Caco-2 (cell line): ENCODE data around the gene GPALPP1. TPM values are rescaled to one million over a fixed set of nuclear protein-coding genes. Genes with fewer than 3 reads are reported as not detected.

ENCODE experiments used
- BruUV-seq: library from RNA; stranded (reverse); fragments of 400-500 nt; replicated peaks from 2 replicates; lab custom pipeline; 2021; lab: Mats Ljungman, UMichigan
- CTCF ChIA-PET: fragments of 300-600 bp; sonication (Branson Sonifier 250); formaldehyde crosslinking; loops from one replicate; lab custom pipeline; 2022; ENCODE audit warnings: antibody characterized with exemption; lab: Charles Lee
- POLR2A ChIA-PET: fragments of 300-600 bp; sonication (Branson Sonifier 250); formaldehyde crosslinking; loops from one replicate; lab custom pipeline; 2022; ENCODE audit warnings: antibody characterized with exemption; lab: Charles Lee
- DNase-seq, 2 experiments: peaks; one replicate each; pipeline versions ENCODE4 v3.0.0 to v3.0.0-alpha.2; 2020 to 2022
- H3K27me3 ChIP-seq: replicated peaks from 2 replicates; pipeline ENCODE4 v1.6.0; 2011; ENCODE audit warnings: low read length; ENCODE audit not compliant: control insufficient read depth, insufficient read depth
- H3K36me3 ChIP-seq: 2 replicates; pipeline ENCODE4 v1.5.1; 2011; ENCODE audit warnings: low read length; ENCODE audit not compliant: control insufficient read depth, insufficient read depth
- H3K4me1 ChIP-seq: fragments of 250-450 bp; sonication (Bioruptor Pico); 2 replicates; pipeline ENCODE4 v1.5.1; 2020; ENCODE audit warnings: mild to moderate bottlenecking
- H3K4me3 ChIP-seq: 2 replicates; pipeline ENCODE4 v1.5.1; 2011; ENCODE audit warnings: low read depth, mild to moderate bottlenecking, control low read depth, low read length
- H3K9me3 ChIP-seq: fragments of 250-450 bp; sonication (Bioruptor Pico); 2 replicates; pipeline ENCODE4 v1.5.1; 2020; ENCODE audit warnings: mild to moderate bottlenecking, moderate library complexity
- H3K27ac Mint-ChIP-seq: one replicate; pipeline ENCODE4 v1.8.0; 2022; ENCODE audit warnings: mixed read lengths; ENCODE audit not compliant: unreplicated experiment
- H3K27me3 Mint-ChIP-seq: one replicate; pipeline ENCODE4 v1.8.0; 2022; ENCODE audit warnings: mixed read lengths; ENCODE audit not compliant: insufficient read depth, unreplicated experiment
- H3K36me3 Mint-ChIP-seq: one replicate; pipeline ENCODE4 v1.8.0; 2022; ENCODE audit warnings: mild to moderate bottlenecking, mixed read lengths; ENCODE audit not compliant: insufficient read depth, unreplicated experiment
- H3K4me1 Mint-ChIP-seq: one replicate; pipeline ENCODE4 v1.8.0; 2022; ENCODE audit warnings: low read depth, mixed read lengths; ENCODE audit not compliant: unreplicated experiment
- H3K4me3 Mint-ChIP-seq: one replicate; pipeline ENCODE4 v1.8.0; 2022; ENCODE audit warnings: mild to moderate bottlenecking, moderate library complexity, mixed read lengths; ENCODE audit not compliant: unreplicated experiment
- H3K9me3 Mint-ChIP-seq: one replicate; pipeline ENCODE4 v1.8.0; 2022; ENCODE audit warnings: mixed read lengths; ENCODE audit not compliant: unreplicated experiment
- intact Hi-C: fragments of 100-400 bp; cut with micrococcal nuclease; formaldehyde crosslinking; loops from one replicate; pipeline ENCODE4 v1.10.0; 2022; ENCODE audit not compliant: unreplicated experiment
- total RNA-seq: library from RNA; stranded (reverse); gene quantifications from 2 replicates; pipeline ENCODE4 v1.2.3, GENCODE V29; 2022
- TF ChIP-seq, protein P1 (sequence below), 2 experiments: fragments of 200-600 bp in 1 of 2; IDR thresholded peaks; 1 replicate in 1 of 2; 2 replicates in 1 of 2; pipeline versions ENCODE4 v1.5.1 to v1.8.0; 2011 to 2022; ENCODE audit warnings: antibody characterized with exemption in 1 of 2, control low read depth in 1 of 2, inconsistent platforms in 1 of 2, low read depth in 1 of 2, low read length in 1 of 2, mild to moderate bottlenecking in 1 of 2, moderate library complexity in 1 of 2; ENCODE audit not compliant: insufficient read depth in 1 of 2, severe bottlenecking in 1 of 2, unreplicated experiment in 1 of 2

GPALPP1 gene
- total RNA-seq, 1 experiment from 2014 or later = 36.2 TPM

DNA sequence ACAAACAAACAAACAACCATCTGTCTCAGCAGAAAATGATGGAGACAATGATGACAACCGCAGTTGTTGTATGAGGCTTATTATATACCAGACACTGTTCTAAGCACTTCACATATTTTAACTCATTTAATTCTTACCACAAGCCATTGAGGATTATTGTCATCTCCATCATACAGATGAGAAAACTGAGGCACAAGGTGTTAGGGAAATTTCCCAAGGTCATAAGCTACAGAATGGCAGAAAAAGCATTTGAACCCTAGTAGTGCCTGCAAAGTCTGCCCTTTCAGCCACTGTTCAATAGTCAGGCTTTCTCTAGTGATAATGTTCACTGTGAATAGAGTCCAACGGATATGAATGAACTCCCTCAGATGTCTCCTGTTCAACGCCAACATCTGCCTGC lies 60.1 kb downstream of the GPALPP1 start:
- BruUV-seq = no TSS peak
- ChIA-PET POLR2A (no interaction called here), CTCF (no interaction called here)
- Mint-ChIP-seq H3K27ac (no peak overlapping the region), H3K4me3 (no peak overlapping the region), H3K4me1 (no peaks in the 10 kb centered on the region), H3K36me3 (no peaks in the 10 kb centered on the region), H3K9me3 (no peaks in the 10 kb centered on the region), H3K27me3 (no peaks in the 10 kb centered on the region)
- H3K4me3 ChIP-seq = no peak overlapping the region
- no peaks in the 10 kb centered on the region for H3K9me3 ChIP-seq
- no peaks in the 10 kb centered on the region for H3K27me3 ChIP-seq
- no peaks in the 10 kb centered on the region for H3K36me3 ChIP-seq
- intact Hi-C loops = loop anchor here (10.0 kb wide), 1 partner anchor 145 kb away; no protein-coding TSS in a partner anchor
- peaks cover 7% of the 10 kb centered on the region; the same call in 1 of the 2 replicates for H3K4me1 ChIP-seq
- no peak for DNase-seq
- TF ChIP-seq, protein P1, sequence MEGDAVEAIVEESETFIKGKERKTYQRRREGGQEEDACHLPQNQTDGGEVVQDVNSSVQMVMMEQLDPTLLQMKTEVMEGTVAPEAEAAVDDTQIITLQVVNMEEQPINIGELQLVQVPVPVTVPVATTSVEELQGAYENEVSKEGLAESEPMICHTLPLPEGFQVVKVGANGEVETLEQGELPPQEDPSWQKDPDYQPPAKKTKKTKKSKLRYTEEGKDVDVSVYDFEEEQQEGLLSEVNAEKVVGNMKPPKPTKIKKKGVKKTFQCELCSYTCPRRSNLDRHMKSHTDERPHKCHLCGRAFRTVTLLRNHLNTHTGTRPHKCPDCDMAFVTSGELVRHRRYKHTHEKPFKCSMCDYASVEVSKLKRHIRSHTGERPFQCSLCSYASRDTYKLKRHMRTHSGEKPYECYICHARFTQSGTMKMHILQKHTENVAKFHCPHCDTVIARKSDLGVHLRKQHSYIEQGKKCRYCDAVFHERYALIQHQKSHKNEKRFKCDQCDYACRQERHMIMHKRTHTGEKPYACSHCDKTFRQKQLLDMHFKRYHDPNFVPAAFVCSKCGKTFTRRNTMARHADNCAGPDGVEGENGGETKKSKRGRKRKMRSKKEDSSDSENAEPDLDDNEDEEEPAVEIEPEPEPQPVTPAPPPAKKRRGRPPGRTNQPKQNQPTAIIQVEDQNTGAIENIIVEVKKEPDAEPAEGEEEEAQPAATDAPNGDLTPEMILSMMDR (IDR thresholded peaks at IDR 0.05; ENCODE audit: insufficient read depth in 1 of 2, low read depth in 1 of 2, low read length in 1 of 2, severe bottlenecking in 1 of 2, unreplicated experiment in 1 of 2) = no peak

DNA sequence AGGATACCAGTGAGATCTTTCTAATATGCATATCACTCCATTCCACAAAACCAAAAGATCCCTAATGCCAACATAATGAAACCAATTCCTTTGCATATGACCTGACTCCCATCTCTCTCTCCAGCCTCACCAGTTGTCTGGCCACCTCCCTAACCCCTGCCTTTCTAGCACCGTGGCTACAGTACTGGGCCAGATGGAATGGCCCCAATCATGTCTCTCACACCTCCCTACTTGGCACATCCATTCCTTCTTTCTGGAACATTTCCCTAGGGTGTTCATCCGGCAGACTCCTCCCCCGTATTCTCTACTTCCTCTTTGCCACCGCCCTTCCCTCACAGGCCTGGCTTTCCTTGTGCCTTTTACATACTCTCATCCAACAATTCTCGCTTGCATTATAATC lies 62.0 kb downstream of the GPALPP1 start:
- POLR2A ChIA-PET = interaction anchor here (1.3 kb wide), 1 partner anchor 290 kb away, joined by 4 read pairs; the partner anchor contains the start of gene TPT1
- H3K4me1 Mint-ChIP-seq = no peaks in the 10 kb centered on the region
- CTCF ChIA-PET = no interaction called here
- H3K9me3 Mint-ChIP-seq = no peaks in the 10 kb centered on the region
- no peak overlapping the region for H3K4me3 Mint-ChIP-seq
- H3K27me3 Mint-ChIP-seq = no peaks in the 10 kb centered on the region
- no peak overlapping the region for H3K27ac Mint-ChIP-seq
- H3K27me3 ChIP-seq = no peaks in the 10 kb centered on the region
- intact Hi-C loops = no loop called here
- DNase-seq = no peak
- H3K9me3 ChIP-seq = no peaks in the 10 kb centered on the region
- H3K4me1 ChIP-seq = peaks cover 7% of the 10 kb centered on the region; the same call in 1 of the 2 replicates
- no TSS peak for BruUV-seq
- no peaks in the 10 kb centered on the region for H3K36me3 ChIP-seq
- H3K36me3 Mint-ChIP-seq = no peaks in the 10 kb centered on the region
- TF ChIP-seq, protein P1 (IDR thresholded peaks at IDR 0.05; ENCODE audit: insufficient read depth in 1 of 2, low read depth in 1 of 2, low read length in 1 of 2, severe bottlenecking in 1 of 2, unreplicated experiment in 1 of 2) = no peak
- H3K4me3 ChIP-seq = no peak overlapping the region

DNA sequence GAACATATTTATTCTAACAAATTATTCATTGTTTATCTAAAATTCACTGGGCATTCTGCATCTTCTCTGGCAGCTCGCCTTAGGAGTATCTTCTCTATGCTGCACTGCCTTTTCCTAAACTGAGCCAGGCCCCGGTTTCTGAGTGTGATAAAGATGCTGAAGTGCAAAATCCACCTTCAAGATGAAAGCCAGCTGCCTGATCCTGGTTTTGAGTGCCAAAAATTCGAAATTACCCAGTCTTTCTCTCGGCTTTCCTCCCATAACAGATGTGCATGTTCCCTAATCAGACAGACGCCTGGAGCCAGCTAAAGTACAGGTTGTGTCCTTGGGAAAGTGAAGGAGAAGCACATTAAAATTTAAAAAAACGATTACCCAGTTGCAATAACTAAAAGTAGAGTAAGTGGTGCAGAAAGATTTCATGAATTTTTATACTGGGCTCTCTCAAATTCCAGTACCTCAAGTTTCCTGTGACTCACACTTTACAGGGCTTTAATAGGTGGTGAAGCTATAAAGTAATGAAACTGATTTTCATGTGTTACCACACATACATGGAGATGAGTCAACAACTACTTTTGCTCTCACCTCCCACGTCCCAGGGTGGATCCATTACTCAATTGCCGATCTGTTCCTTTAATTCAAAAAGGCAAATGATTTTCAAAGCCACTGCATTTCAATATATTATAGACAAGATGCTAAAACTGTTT lies 66.0 kb downstream of the GPALPP1 start:
- Histone ChIP-seq H3K36me3 (no peaks in the 10 kb centered on the region), H3K4me3 (no peak overlapping the region), H3K27me3 (no peaks in the 10 kb centered on the region), H3K4me1 (0 out of 2 replicates have a peak, but pooled peaks cover 3% of the 10 kb centered on the region), H3K9me3 (no peaks in the 10 kb centered on the region)
- Mint-ChIP-seq H3K27me3 (no peaks in the 10 kb centered on the region), H3K4me1 (no peaks in the 10 kb centered on the region), H3K36me3 (no peaks in the 10 kb centered on the region), H3K4me3 (no peak overlapping the region), H3K9me3 (no peaks in the 10 kb centered on the region), H3K27ac (no peak overlapping the region)
- TF ChIP-seq, protein P1 (IDR thresholded peaks at IDR 0.05; ENCODE audit: insufficient read depth in 1 of 2, low read depth in 1 of 2, low read length in 1 of 2, severe bottlenecking in 1 of 2, unreplicated experiment in 1 of 2) = no peak
- intact Hi-C loops = no loop called here
- POLR2A ChIA-PET = no interaction called here
- CTCF ChIA-PET = no interaction called here
- DNase-seq = no peak
- BruUV-seq = no TSS peak
